Endothelial cell of umbilical vein (primary cell): ENCODE data around the gene CCDC187. TPM values are rescaled to one million over a fixed set of nuclear protein-coding genes. Genes with fewer than 3 reads are reported as not detected.

Experiments used
- BruUV-seq: library from RNA; stranded (reverse); fragments of 400-500 nt; replicated peaks from 2 replicates; lab custom pipeline; 2021; lab: Mats Ljungman, UMichigan
- CTCF ChIA-PET: fragments of 300-600, 350-600 bp; sonication (Branson Sonifier 250); formaldehyde crosslinking; loops from one replicate; lab custom pipeline; 2021; ENCODE audit warnings: antibody characterized with exemption, inconsistent platforms; lab: Charles Lee
- POLR2A ChIA-PET: fragments of 300-600, 350-600 bp; sonication (Branson Sonifier 250); formaldehyde crosslinking; loops from one replicate; lab custom pipeline; 2021; ENCODE audit warnings: antibody characterized with exemption, inconsistent platforms; lab: Charles Lee
- DNase-seq: peaks from one replicate; pipeline ENCODE4 v3.0.0-alpha.2; 2011; ENCODE audit warnings: low read depth, low spot score
- FAIRE-seq: peaks from 2 replicates; lab custom pipeline; 2011; peaks lifted over from hg19 to GRCh38; lab: Jason Lieb, UNC
- H2AFZ ChIP-seq: 2 replicates; pipeline ENCODE4 v1.6.0; 2012; ENCODE audit warnings: low read depth, low read length, control low read depth, inconsistent platforms
- H3K27ac ChIP-seq: 2 replicates; pipeline ENCODE4 v1.5.1; 2011; ENCODE audit warnings: low read depth, mild to moderate bottlenecking, control low read depth, low read length, moderate library complexity; ENCODE audit not compliant: insufficient read depth
- H3K27me3 ChIP-seq, 2 experiments: 2 replicates each; pipeline versions ENCODE4 v1.6.0 to v1.6.1; 2011; ENCODE audit warnings: low read length in 2 of 2, mixed read lengths in 1 of 2; ENCODE audit not compliant: control insufficient read depth in 2 of 2, insufficient read depth in 2 of 2
- H3K36me3 ChIP-seq, 2 experiments: 2 replicates in 1 of 2; 3 replicates in 1 of 2; pipeline ENCODE4 v1.5.1; 2011; ENCODE audit warnings: low read length in 2 of 2, mild to moderate bottlenecking in 1 of 2, moderate library complexity in 1 of 2; ENCODE audit not compliant: control insufficient read depth in 2 of 2, insufficient read depth in 2 of 2; ENCODE audit errors: extremely low read depth in 1 of 2
- H3K4me1 ChIP-seq: 3 replicates; pipeline ENCODE4 v1.5.1; 2011; ENCODE audit warnings: mild to moderate bottlenecking, low read length; ENCODE audit not compliant: control insufficient read depth, insufficient read depth; ENCODE audit errors: extremely low read depth
- H3K4me2 ChIP-seq: 2 replicates; pipeline ENCODE4 v1.6.1; 2011; ENCODE audit warnings: low read length, control low read depth, mixed read lengths; ENCODE audit not compliant: insufficient read depth
- H3K4me3 ChIP-seq, 3 experiments: fragments of 200-600 bp in 1 of 3; sonication (generic), shearing (Covaris generic) in 1 of 3; replicated peaks in 1 of 3; 2 replicates each; pipeline ENCODE4 v1.5.1; 2011 to 2016; ENCODE audit warnings: control low read depth in 3 of 3, low read length in 3 of 3, mild to moderate bottlenecking in 2 of 3, inconsistent platforms in 1 of 3, low read depth in 1 of 3, moderate library complexity in 1 of 3; ENCODE audit not compliant: insufficient read depth in 1 of 3
- H3K79me2 ChIP-seq: 2 replicates; pipeline ENCODE4 v1.6.0; 2012; ENCODE audit warnings: low read length, inconsistent platforms; ENCODE audit not compliant: control insufficient read depth, insufficient read depth
- H3K9ac ChIP-seq: replicated peaks from 2 replicates; pipeline ENCODE3; 2011; ENCODE audit warnings: low read length, control low read depth; ENCODE audit not compliant: insufficient read depth; ENCODE audit errors: extremely low read depth
- H3K9me1 ChIP-seq: replicated peaks from 3 replicates; pipeline ENCODE4 v1.6.0; 2011; ENCODE audit warnings: mild to moderate bottlenecking, low read length; ENCODE audit not compliant: control insufficient read depth, insufficient read depth; ENCODE audit errors: extremely low read depth
- H3K9me3 ChIP-seq: replicated peaks from 2 replicates; pipeline ENCODE4 v1.5.1; 2012; ENCODE audit warnings: low read length, inconsistent platforms; ENCODE audit not compliant: control insufficient read depth, insufficient read depth
- H4K20me1 ChIP-seq: replicated peaks from 2 replicates; pipeline ENCODE3; 2011; ENCODE audit warnings: mild to moderate bottlenecking, low read length; ENCODE audit not compliant: control insufficient read depth, insufficient read depth; ENCODE audit errors: extremely low read depth
- EZH2 ChIP-seq: IDR thresholded peaks from 2 replicates; pipeline ENCODE4 v1.6.1; 2012; ENCODE audit warnings: borderline replicate concordance, low read depth, mild to moderate bottlenecking, moderate library complexity, low read length, inconsistent platforms; ENCODE audit not compliant: severe bottlenecking
- FOS ChIP-seq: IDR thresholded peaks from 2 replicates; pipeline ENCODE4 v1.6.1; 2011; ENCODE audit warnings: mild to moderate bottlenecking, low read length, moderate library complexity, borderline replicate concordance; ENCODE audit not compliant: insufficient read depth
- GATA2 ChIP-seq: IDR thresholded peaks from 2 replicates; pipeline ENCODE4 v1.7.0; 2011; ENCODE audit warnings: low read depth, mild to moderate bottlenecking, moderate library complexity, mixed read lengths, low read length; ENCODE audit not compliant: insufficient read length, insufficient read depth
- JUN ChIP-seq: IDR thresholded peaks from 2 replicates; pipeline ENCODE4 v1.6.1; 2011; ENCODE audit warnings: borderline replicate concordance, low read depth; ENCODE audit not compliant: insufficient read length, insufficient read depth
- MYC ChIP-seq: IDR thresholded peaks from one replicate; pipeline ENCODE4 v1.6.1; 2011; ENCODE audit warnings: mild to moderate bottlenecking, low read depth, low read length
- POLR2AphosphoS5 ChIP-seq: IDR thresholded peaks from 2 replicates; pipeline ENCODE4 v1.6.1; 2012; ENCODE audit warnings: low read depth, mild to moderate bottlenecking, control low read depth, low read length, moderate library complexity; ENCODE audit not compliant: insufficient read depth
- dilution Hi-C: fragments of 300-500 bp; cut with MboI; formaldehyde crosslinking; loops from one replicate; pipeline ENCODE4 v1.15.0; 2019; ENCODE audit warnings: low sequenced_read_pairs; ENCODE audit not compliant: extremely low pct_ligation_motif_present
- intact Hi-C: fragments of 100-400 bp; cut with micrococcal nuclease; formaldehyde crosslinking; loops from one replicate; pipeline ENCODE4 v1.10.0; 2022
- polyA plus RNA-seq, 4 experiments: library from polyadenylated mRNA; depleted of rRNA in 3 of 4; stranded (reverse) in 3 of 4; unstranded in 1 of 4; fragments of >200 nt; gene quantifications; 2 replicates each; pipeline versions ENCODE4 v1.2.1 to v1.2.3, GENCODE V29; 2011 to 2012; ENCODE audit warnings: missing spikeins in 1 of 4
- total RNA-seq: library from RNA; stranded (reverse); gene quantifications from 2 replicates; pipeline ENCODE4 v1.2.3, GENCODE V29; 2021
- TF ChIP-seq, protein P1 (sequence below), 2 donors: IDR thresholded peaks; 1 replicate in 1 of 2; 2 replicates in 1 of 2; pipeline ENCODE4 v1.5.1; 2011; ENCODE audit warnings: low read length in 2 of 2, mild to moderate bottlenecking in 2 of 2, moderate library complexity in 2 of 2, control low read depth in 1 of 2, inconsistent platforms in 1 of 2, low read depth in 1 of 2; ENCODE audit not compliant: insufficient read depth in 1 of 2; ENCODE audit errors: extremely low read depth in 1 of 2
- TF ChIP-seq, protein P2 (sequence below): IDR thresholded peaks from 2 replicates; pipeline ENCODE4 v1.6.1; 2011; ENCODE audit not compliant: insufficient read depth, insufficient read length

CCDC187 gene
- total and polyA plus RNA-seq, 2 donors (not counting 3 experiments of a cell fraction or from before 2014, with no cell fraction given) = not detected

DNA sequence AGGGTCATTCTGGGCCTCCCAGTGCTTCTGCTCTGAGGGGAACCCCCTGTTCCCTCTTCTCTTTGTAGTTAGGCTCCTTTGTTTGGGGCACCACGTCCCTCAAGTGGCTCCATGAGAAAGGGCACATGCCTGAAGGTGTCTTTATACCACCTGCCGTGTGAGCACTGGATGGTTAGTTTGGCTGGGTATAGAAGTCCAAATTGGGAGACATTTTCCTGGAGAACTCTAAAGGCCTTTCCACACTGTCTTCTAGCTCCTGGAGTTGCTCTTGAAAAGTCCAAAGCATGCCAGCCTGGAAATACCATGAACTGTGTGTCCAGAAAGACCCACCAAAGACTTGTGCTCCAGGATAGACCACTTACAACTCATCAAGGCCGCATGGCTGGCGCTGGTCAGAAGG lies 11.1 kb upstream of the CCDC187 start:
- FAIRE-seq (no peak), DNase-seq (no peak)
- Histone ChIP-seq H3K9ac (no peak overlapping the region), H3K36me3 (no peaks in the 10 kb centered on the region), H3K9me1 (no peaks in the 10 kb centered on the region), H3K4me2 (no peak overlapping the region), H4K20me1 (no peaks in the 10 kb centered on the region), H3K27me3 (no peaks in the 10 kb centered on the region), H2AFZ (no peak overlapping the region), H3K79me2 (no peaks in the 10 kb centered on the region), H3K4me1 (no peaks in the 10 kb centered on the region), H3K27ac (no peak overlapping the region), H3K4me3 (no peak overlapping the region), H3K9me3 (no peaks in the 10 kb centered on the region)
- TF ChIP-seq POLR2AphosphoS5 (no peak), MYC (no peak), EZH2 (no peak), JUN (no peak), FOS (no peak), GATA2 (no peak)
- TF ChIP-seq, protein P1, sequence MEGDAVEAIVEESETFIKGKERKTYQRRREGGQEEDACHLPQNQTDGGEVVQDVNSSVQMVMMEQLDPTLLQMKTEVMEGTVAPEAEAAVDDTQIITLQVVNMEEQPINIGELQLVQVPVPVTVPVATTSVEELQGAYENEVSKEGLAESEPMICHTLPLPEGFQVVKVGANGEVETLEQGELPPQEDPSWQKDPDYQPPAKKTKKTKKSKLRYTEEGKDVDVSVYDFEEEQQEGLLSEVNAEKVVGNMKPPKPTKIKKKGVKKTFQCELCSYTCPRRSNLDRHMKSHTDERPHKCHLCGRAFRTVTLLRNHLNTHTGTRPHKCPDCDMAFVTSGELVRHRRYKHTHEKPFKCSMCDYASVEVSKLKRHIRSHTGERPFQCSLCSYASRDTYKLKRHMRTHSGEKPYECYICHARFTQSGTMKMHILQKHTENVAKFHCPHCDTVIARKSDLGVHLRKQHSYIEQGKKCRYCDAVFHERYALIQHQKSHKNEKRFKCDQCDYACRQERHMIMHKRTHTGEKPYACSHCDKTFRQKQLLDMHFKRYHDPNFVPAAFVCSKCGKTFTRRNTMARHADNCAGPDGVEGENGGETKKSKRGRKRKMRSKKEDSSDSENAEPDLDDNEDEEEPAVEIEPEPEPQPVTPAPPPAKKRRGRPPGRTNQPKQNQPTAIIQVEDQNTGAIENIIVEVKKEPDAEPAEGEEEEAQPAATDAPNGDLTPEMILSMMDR (IDR thresholded peaks at IDR 0.05; ENCODE audit: extremely low read depth in 1 of 2, insufficient read depth in 1 of 2, low read depth in 1 of 2, low read length in 2 of 2) = no peak
- TF ChIP-seq, protein P2, sequence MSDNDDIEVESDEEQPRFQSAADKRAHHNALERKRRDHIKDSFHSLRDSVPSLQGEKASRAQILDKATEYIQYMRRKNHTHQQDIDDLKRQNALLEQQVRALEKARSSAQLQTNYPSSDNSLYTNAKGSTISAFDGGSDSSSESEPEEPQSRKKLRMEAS = no peak
- POLR2A ChIA-PET = no interaction called here
- dilution Hi-C loops = no loop called here
- BruUV-seq = no TSS peak
- intact Hi-C loops = no loop called here
- CTCF ChIA-PET = no interaction called here
